Natural killer cell (primary cell): ENCODE results near the gene EIF4E1B. TPM values are rescaled to one million over a fixed set of nuclear protein-coding genes. Genes with fewer than 3 reads are reported as not detected.

ENCODE experiments used
- ATAC-seq, 3 donors: fragments of 150-1000 bp in 2 of 3; fragments of 200-7000 bp in 1 of 3; cut with Tn5 transposase; 1 replicate in 1 of 3; 2 replicates in 2 of 3; pipeline ENCODE4 v1.10.0; 2021; ENCODE audit warnings: mild to moderate bottlenecking in 2 of 3, moderate library complexity in 2 of 3
- DNase-seq, 2 donors: peaks; one replicate each; pipeline versions ENCODE4 v3.0.0 to v3.0.0-alpha.2; 2013 to 2021; ENCODE audit warnings: mixed read lengths in 1 of 2
- H3K27ac ChIP-seq: one replicate; pipeline ENCODE4 v1.5.1; 2013; ENCODE audit warnings: mild to moderate bottlenecking, low read length
- H3K27me3 ChIP-seq: one replicate; pipeline ENCODE4 v1.6.1; 2013; ENCODE audit warnings: low read length; ENCODE audit not compliant: control insufficient read depth, insufficient read depth
- H3K36me3 ChIP-seq: one replicate; pipeline ENCODE4 v1.6.1; 2013; ENCODE audit warnings: low read length; ENCODE audit not compliant: control insufficient read depth, insufficient read depth
- H3K4me1 ChIP-seq: one replicate; pipeline ENCODE4 v1.6.1; 2013; ENCODE audit warnings: low read length; ENCODE audit not compliant: control insufficient read depth, insufficient read depth
- H3K4me3 ChIP-seq: one replicate; pipeline ENCODE4 v1.5.1; 2013; ENCODE audit warnings: low read length
- H3K9me3 ChIP-seq: one replicate; pipeline ENCODE4 v1.6.1; 2013; ENCODE audit warnings: low read length; ENCODE audit not compliant: control insufficient read depth, insufficient read depth
- H3K27ac Mint-ChIP-seq, 2 donors: one replicate each; pipeline ENCODE4 v1.8.0; 2022; ENCODE audit warnings: mild to moderate bottlenecking in 2 of 2, mixed read lengths in 2 of 2, moderate library complexity in 1 of 2
- H3K27me3 Mint-ChIP-seq, 2 donors: one replicate each; pipeline ENCODE4 v1.8.0; 2022; ENCODE audit warnings: low read depth in 2 of 2, mixed read lengths in 2 of 2
- H3K36me3 Mint-ChIP-seq: one replicate; pipeline ENCODE4 v1.8.0; 2022; ENCODE audit warnings: mixed read lengths
- H3K4me1 Mint-ChIP-seq, 2 donors: one replicate each; pipeline ENCODE4 v1.8.0; 2022; ENCODE audit warnings: mixed read lengths in 2 of 2
- H3K4me3 Mint-ChIP-seq: one replicate; pipeline ENCODE4 v1.8.0; 2022; ENCODE audit warnings: mild to moderate bottlenecking, moderate library complexity, mixed read lengths
- H3K9me3 Mint-ChIP-seq, 2 donors: one replicate each; pipeline ENCODE4 v1.8.0; 2022; ENCODE audit warnings: mixed read lengths in 2 of 2
- CTCF ChIP-seq: fragments of 200-600 bp; IDR thresholded peaks from one replicate; pipeline ENCODE4 v1.8.0; 2022; ENCODE audit warnings: antibody characterized with exemption
- WGBS: methylation state at CpG from one replicate; pipeline ENCODE4 v1.1.7; 2013; ENCODE audit warnings: missing lambda C conversion rate; ENCODE audit not compliant: insufficient coverage; 5-methylcytosine and 5-hydroxymethylcytosine counted together
- intact Hi-C: fragments of 100-400 bp; cut with micrococcal nuclease; formaldehyde crosslinking; loops from one replicate; pipeline ENCODE4 v1.14.2; 2022
- total RNA-seq, 4 donors: library from RNA; stranded (reverse); fragments of 120-200 nt in 1 of 4; gene quantifications; one replicate each; pipeline versions ENCODE4 v1.2.3 to v1.2.4, GENCODE V29; 2013 to 2022

EIF4E1B gene
- total RNA-seq, 3 donors from 2014 or later (not counting 1 experiment from before 2014, with no cell fraction given): not detected

DNA sequence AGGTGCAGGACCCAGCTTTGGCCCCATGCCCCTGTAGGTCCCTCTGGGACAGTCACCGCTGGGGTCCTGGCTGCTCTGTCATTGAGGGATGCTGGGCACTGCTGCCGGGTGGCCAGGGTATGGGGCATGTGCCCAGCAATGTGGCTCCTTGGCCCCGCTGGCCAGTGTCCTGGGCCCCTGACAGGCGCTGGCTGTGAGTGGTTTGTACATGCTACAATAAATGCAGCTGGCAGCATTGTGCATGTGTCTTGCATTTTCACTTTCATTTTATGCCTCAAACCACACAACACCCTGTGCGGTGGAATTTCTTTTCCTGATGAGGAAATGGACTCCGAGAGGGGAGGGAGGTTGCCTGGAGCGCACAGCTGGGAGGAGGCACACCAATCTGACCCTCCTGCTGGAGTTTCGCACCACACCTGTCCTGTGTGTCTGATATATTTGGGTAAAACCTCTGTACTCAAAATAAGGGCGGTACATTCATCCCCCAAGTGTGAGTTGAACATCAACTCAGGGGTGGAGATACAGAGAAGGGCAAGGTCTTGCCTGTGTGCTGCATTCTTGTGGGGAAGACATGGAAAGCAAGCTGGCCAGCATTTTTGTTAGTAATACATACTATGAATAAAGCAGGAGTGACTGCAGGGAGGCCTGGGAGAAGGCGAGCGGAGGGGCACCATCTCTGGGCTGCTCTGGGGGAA, 28.5 kb downstream of the EIF4E1B start:
- no peaks in the 10 kb centered on the region for H3K9me3 Mint-ChIP-seq
- H3K27ac ChIP-seq: peak overlapping the region; percentile 6
- no peaks in the 10 kb centered on the region for H3K9me3 ChIP-seq
- peak in 1 of 2 donors; percentile 70 for DNase-seq
- peak in 2 of 3 donors; percentile 50 to 52 for ATAC-seq
- H3K36me3 ChIP-seq: peaks cover 8% of the 10 kb centered on the region
- peak overlapping the region; percentile 21 for H3K4me3 ChIP-seq
- peak overlapping the region; percentile 87 for H3K4me3 Mint-ChIP-seq
- intact Hi-C loops: loop anchor here (2.0 to 5.0 kb wide), 2 partner anchors 300 to 453 kb away; no protein-coding TSS in a partner anchor
- H3K27me3 Mint-ChIP-seq: peaks cover 5 to 7% of the 10 kb centered on the region in 2 donors
- H3K36me3 Mint-ChIP-seq: no peaks in the 10 kb centered on the region
- H3K4me1 Mint-ChIP-seq: peaks cover 20 to 36% of the 10 kb centered on the region in 2 donors
- peak overlapping the region in 1 of 2 donors; percentile 86 for H3K27ac Mint-ChIP-seq
- WGBS: 18% methylated on average over 10 of the region's 11 CpGs
- TF ChIP-seq CTCF: no peak
- peaks cover 36% of the 10 kb centered on the region for H3K4me1 ChIP-seq
- no peaks in the 10 kb centered on the region for H3K27me3 ChIP-seq

DNA sequence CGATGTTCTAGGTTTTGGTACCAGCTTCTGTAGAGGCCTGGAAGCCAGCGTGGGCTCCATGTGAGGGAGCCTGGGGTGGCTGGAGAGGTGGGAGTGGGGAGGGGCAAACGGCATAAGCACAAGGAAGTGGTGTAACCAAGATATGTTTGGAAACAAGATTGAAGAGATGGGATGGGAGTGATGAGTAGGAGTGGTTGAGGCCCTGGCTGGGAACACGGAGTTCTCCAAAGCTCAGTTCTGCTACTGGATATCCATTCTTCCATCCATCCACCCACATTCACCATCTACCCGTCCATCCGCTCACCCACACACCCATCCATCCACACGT, 29.0 kb downstream of the EIF4E1B start:
- H3K36me3 Mint-ChIP-seq: no peaks in the 10 kb centered on the region
- no peaks in the 10 kb centered on the region for H3K9me3 ChIP-seq
- no peaks in the 10 kb centered on the region for H3K27me3 ChIP-seq
- H3K4me1 Mint-ChIP-seq: peaks cover 19 to 34% of the 10 kb centered on the region in 2 donors
- peak overlapping the region; percentile 87 for H3K4me3 Mint-ChIP-seq
- H3K36me3 ChIP-seq: peaks cover 8% of the 10 kb centered on the region
- peak overlapping the region in 1 of 2 donors; percentile 86 for H3K27ac Mint-ChIP-seq
- H3K27ac ChIP-seq: no peak overlapping the region
- intact Hi-C loops: loop anchor here (2.0 to 5.0 kb wide), 2 partner anchors 299 to 453 kb away; no protein-coding TSS in a partner anchor
- peaks cover 10 to 12% of the 10 kb centered on the region in 2 donors for H3K27me3 Mint-ChIP-seq
- ATAC-seq: no peak
- no peaks in the 10 kb centered on the region for H3K9me3 Mint-ChIP-seq
- H3K4me3 ChIP-seq: no peak overlapping the region
- DNase-seq: no peak
- H3K4me1 ChIP-seq: peaks cover 32% of the 10 kb centered on the region
- 83% methylated on average over 6 of the region's 7 CpGs for WGBS
- no peak for TF ChIP-seq CTCF

- Mint-ChIP-seq H3K9me3 (no peaks in the 10 kb centered on the region), H3K4me3 (no peak overlapping the region), H3K36me3 (no peaks in the 10 kb centered on the region), H3K27ac (no peak overlapping the region), H3K27me3 (peaks cover 12% of the 10 kb centered on the region in 2 donors), H3K4me1 (peaks cover 19 to 34% of the 10 kb centered on the region in 2 donors)
- Histone ChIP-seq H3K4me3 (no peak overlapping the region), H3K4me1 (peaks cover 32% of the 10 kb centered on the region), H3K27ac (no peak overlapping the region), H3K27me3 (no peaks in the 10 kb centered on the region), H3K9me3 (no peaks in the 10 kb centered on the region), H3K36me3 (peaks cover 8% of the 10 kb centered on the region)
- ATAC-seq (no peak), DNase-seq (no peak)
- WGBS: 87% methylated on average over 4 of the region's 4 CpGs
- intact Hi-C loops: loop anchor here (1.0 to 5.0 kb wide), 4 partner anchors 84 to 452 kb away; no protein-coding TSS in a partner anchor
- no peak for TF ChIP-seq CTCF
These were observed 29.5 kb downstream of the EIF4E1B start for GRCh38 chr5:176659860-176660461.
